Loucy (cell line): ENCODE measurements around the gene TVP23A.

Source experiments
- H2AFZ ChIP-seq: fragments of 200-600 bp; sonication (generic); 2 replicates; pipeline ENCODE4 v1.6.0; 2016; ENCODE audit warnings: antibody characterized with exemption, mild to moderate bottlenecking, low read length, moderate library complexity
- H3F3A ChIP-seq: fragments of 200-600 bp; 2 replicates; pipeline ENCODE4 v1.6.0; 2016; ENCODE audit warnings: antibody characterized with exemption, low read depth, mild to moderate bottlenecking
- H3K27me3 ChIP-seq: fragments of 200-600 bp; sonication (generic); 2 replicates; pipeline ENCODE4 v1.6.1; 2014; ENCODE audit warnings: low read length, mild to moderate bottlenecking; ENCODE audit not compliant: insufficient read depth, poor library complexity, severe bottlenecking
- H3K36me3 ChIP-seq: fragments of 200-600 bp; sonication (generic); 2 replicates; pipeline ENCODE4 v1.6.1; 2016; ENCODE audit warnings: low read length; ENCODE audit not compliant: insufficient read depth
- H3K4me1 ChIP-seq: fragments of 200-600 bp; sonication (generic); 2 replicates; pipeline ENCODE4 v1.5.1; 2014; ENCODE audit warnings: low read length, mild to moderate bottlenecking; ENCODE audit not compliant: insufficient read depth, poor library complexity, severe bottlenecking
- H3K4me2 ChIP-seq: fragments of 200-600 bp; sonication (generic); 2 replicates; pipeline ENCODE4 v1.6.0; 2014; ENCODE audit warnings: antibody characterized with exemption, low read length, low read depth, mild to moderate bottlenecking; ENCODE audit not compliant: poor library complexity, severe bottlenecking
- H3K4me3 ChIP-seq: fragments of 200-600 bp; sonication (generic); 2 replicates; pipeline ENCODE4 v1.5.1; 2014; ENCODE audit warnings: low read length, mild to moderate bottlenecking, mixed read lengths; ENCODE audit not compliant: poor library complexity, severe bottlenecking
- H3K79me2 ChIP-seq: fragments of 200-600 bp; sonication (generic); 2 replicates; pipeline ENCODE4 v1.6.1; 2014; ENCODE audit warnings: low read length; ENCODE audit not compliant: insufficient read depth
- H3K9ac ChIP-seq: fragments of 200-600 bp; sonication (generic); 2 replicates; pipeline ENCODE4 v1.6.0; 2014; ENCODE audit warnings: mild to moderate bottlenecking, low read depth, low read length, moderate library complexity; ENCODE audit not compliant: poor library complexity, severe bottlenecking
- H3K9me2 ChIP-seq: fragments of 200-600 bp; sonication (generic); replicated peaks from 2 replicates; pipeline ENCODE4 v1.6.1; 2016; ENCODE audit warnings: low read depth, low read length, mixed read lengths
- H3K9me3 ChIP-seq: fragments of 200-600 bp; sonication (generic); 2 replicates; pipeline ENCODE4 v1.6.1; 2014; ENCODE audit warnings: mild to moderate bottlenecking, antibody characterized with exemption, low read length, low read depth; ENCODE audit not compliant: insufficient read depth
- H4K20me1 ChIP-seq: fragments of 200-600 bp; sonication (generic); 2 replicates; pipeline ENCODE4 v1.6.0; 2014; ENCODE audit warnings: antibody characterized with exemption, low read length, mild to moderate bottlenecking; ENCODE audit not compliant: insufficient read depth, poor library complexity, severe bottlenecking
- EZH2phosphoT487 ChIP-seq: fragments of 200-600 bp; IDR thresholded peaks from 2 replicates; pipeline ENCODE4 v1.6.1; 2018; ENCODE audit warnings: antibody characterized with exemption, mild to moderate bottlenecking, moderate library complexity, borderline replicate concordance
- TF ChIP-seq, protein P1 (sequence below): fragments of 200-600 bp; sonication (generic); conservative IDR thresholded peaks from 2 replicates; pipeline ENCODE4 v1.5.1; 2014; ENCODE audit warnings: mild to moderate bottlenecking, antibody characterized with exemption, low read length

Gene TVP23A

DNA sequence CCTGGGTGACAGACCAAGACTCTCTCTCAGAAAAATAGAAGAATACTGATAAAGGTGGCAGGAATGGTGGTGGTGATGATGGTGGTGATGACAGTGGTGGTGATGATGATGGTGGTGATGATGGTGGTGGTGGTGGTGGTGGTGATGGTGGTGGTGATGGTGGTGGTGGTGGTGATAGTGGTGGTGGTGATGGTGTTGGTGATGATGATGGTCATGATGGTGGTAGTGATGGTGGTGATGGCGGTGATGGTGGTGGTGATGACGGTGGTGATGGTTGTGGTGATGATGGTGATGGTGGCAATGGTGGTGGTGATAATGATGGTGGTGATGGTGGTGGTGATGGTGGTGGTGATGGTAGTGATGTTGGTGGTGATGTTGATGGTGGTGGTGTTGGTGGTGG is 40.4 kb upstream of the TVP23A start:
- TF ChIP-seq EZH2phosphoT487, result no peak
- TF ChIP-seq, protein P1, sequence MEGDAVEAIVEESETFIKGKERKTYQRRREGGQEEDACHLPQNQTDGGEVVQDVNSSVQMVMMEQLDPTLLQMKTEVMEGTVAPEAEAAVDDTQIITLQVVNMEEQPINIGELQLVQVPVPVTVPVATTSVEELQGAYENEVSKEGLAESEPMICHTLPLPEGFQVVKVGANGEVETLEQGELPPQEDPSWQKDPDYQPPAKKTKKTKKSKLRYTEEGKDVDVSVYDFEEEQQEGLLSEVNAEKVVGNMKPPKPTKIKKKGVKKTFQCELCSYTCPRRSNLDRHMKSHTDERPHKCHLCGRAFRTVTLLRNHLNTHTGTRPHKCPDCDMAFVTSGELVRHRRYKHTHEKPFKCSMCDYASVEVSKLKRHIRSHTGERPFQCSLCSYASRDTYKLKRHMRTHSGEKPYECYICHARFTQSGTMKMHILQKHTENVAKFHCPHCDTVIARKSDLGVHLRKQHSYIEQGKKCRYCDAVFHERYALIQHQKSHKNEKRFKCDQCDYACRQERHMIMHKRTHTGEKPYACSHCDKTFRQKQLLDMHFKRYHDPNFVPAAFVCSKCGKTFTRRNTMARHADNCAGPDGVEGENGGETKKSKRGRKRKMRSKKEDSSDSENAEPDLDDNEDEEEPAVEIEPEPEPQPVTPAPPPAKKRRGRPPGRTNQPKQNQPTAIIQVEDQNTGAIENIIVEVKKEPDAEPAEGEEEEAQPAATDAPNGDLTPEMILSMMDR, result no peak
- no peaks in the 10 kb centered on the region for H3K9me3 ChIP-seq
- H3F3A ChIP-seq, result no peaks in the 10 kb centered on the region
- H2AFZ ChIP-seq, result no peak overlapping the region
- H3K27me3 ChIP-seq, result no peaks in the 10 kb centered on the region
- no peaks in the 10 kb centered on the region for H3K79me2 ChIP-seq
- no peak overlapping the region for H3K9ac ChIP-seq
- no peak overlapping the region for H3K4me3 ChIP-seq
- H3K4me2 ChIP-seq, result no peak overlapping the region
- H4K20me1 ChIP-seq, result no peaks in the 10 kb centered on the region
- no peaks in the 10 kb centered on the region for H3K9me2 ChIP-seq
- H3K36me3 ChIP-seq, result no peaks in the 10 kb centered on the region
- no peaks in the 10 kb centered on the region for H3K4me1 ChIP-seq

DNA sequence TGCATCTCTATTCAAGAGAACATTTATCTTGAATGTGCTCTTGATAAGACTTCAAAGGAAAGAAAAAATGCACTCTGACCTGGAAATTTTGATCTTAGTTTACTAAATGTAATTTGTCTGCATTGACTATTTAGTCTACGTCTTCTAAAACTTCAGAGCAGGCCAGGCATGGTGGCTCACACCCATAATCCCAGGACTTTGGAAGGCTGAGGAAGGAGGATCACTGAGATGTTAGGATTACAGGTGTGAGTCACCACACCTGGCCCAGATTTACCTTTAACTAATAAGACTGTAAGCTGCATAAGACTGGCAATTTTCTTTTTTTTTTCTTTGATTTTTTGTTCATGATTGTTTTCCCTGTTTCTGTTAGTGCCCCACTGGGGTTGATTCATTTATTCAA is 39.6 kb upstream of the TVP23A start:
- Histone ChIP-seq H3K9ac (no peak overlapping the region), H3K36me3 (no peaks in the 10 kb centered on the region), H3K4me2 (no peak overlapping the region), H3K9me2 (no peaks in the 10 kb centered on the region), H3F3A (no peaks in the 10 kb centered on the region), H2AFZ (no peak overlapping the region), H3K4me3 (no peak overlapping the region), H3K9me3 (no peaks in the 10 kb centered on the region), H3K4me1 (no peaks in the 10 kb centered on the region), H3K27me3 (no peaks in the 10 kb centered on the region), H3K79me2 (no peaks in the 10 kb centered on the region), H4K20me1 (no peaks in the 10 kb centered on the region)
- no peak for TF ChIP-seq EZH2phosphoT487
- TF ChIP-seq, protein P1, result no peak

DNA sequence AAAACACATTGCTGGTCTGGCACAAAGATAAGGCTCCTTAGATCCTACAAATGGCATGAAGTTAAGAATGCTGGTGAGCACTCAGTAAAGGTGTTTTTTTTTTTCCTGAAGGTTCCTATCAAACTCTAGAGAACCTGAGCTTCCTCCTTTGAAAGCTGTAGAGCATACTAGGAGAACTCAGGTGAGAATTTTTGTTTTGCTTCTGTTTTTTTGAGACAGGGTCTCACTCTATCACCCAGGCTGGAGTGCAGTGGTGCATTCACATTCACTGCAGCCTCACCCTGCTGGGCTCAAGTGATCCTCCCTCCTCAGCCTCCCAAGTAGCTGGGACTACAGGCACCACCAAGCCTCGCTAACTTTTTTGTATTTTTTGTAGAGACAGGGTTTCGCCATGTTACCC is 37.4 kb upstream of the TVP23A start:
- no peak for TF ChIP-seq EZH2phosphoT487
- TF ChIP-seq, protein P1, result no peak

More for the DNA sequence above, 37.4 kb upstream of the TVP23A start:
- Histone ChIP-seq H3K9me3 (no peaks in the 10 kb centered on the region), H3K9me2 (no peaks in the 10 kb centered on the region), H3K27me3 (no peaks in the 10 kb centered on the region), H3K36me3 (no peaks in the 10 kb centered on the region), H3K79me2 (no peaks in the 10 kb centered on the region), H3K9ac (no peak overlapping the region), H2AFZ (no peak overlapping the region), H3F3A (no peaks in the 10 kb centered on the region), H3K4me2 (no peak overlapping the region), H4K20me1 (no peaks in the 10 kb centered on the region), H3K4me1 (no peaks in the 10 kb centered on the region), H3K4me3 (no peak overlapping the region)
